HG02981 (cell line): Measurements from ENCODE around the gene APOL2.
A peak's percentile ranks its signal among the peaks of the same experiment; 100 is the strongest.
"Not testable (repeated sequence)": the region's sequence is repeated elsewhere in the genome, so short reads cannot be mapped to it uniquely, and the experiment has no call there.

Experiments
- ATAC-seq: cut with Tn5 transposase; IDR thresholded peaks from one replicate; pipeline ENCODE4 v1.9.1; 2021; ENCODE audit warnings: mild to moderate bottlenecking, moderate library complexity; ENCODE audit not compliant: unreplicated experiment

The APOL2 gene

GRCh38 chr22:36263216-36263673 lies 23.9 kb upstream of the APOL2 start:
- ATAC-seq, result not testable (repeated sequence)

- not testable (repeated sequence) for ATAC-seq
Measured at GRCh38 chr22:36262307-36262706, 23.0 kb upstream of the APOL2 start.

GRCh38 chr22:36261675-36262074 lies 22.3 kb upstream of the APOL2 start:
- not testable (repeated sequence) for ATAC-seq

GRCh38 chr22:36259615-36260300 lies 20.4 kb upstream of the APOL2 start:
- no peak for ATAC-seq

- ATAC-seq, result no peak
Measured at GRCh38 chr22:36258701-36259614, 19.6 kb upstream of the APOL2 start.

- ATAC-seq, result no peak
Measured at GRCh38 chr22:36257948-36258670, 18.8 kb upstream of the APOL2 start.

GRCh38 chr22:36257308-36257707 lies 18.0 kb upstream of the APOL2 start:
- no peak for ATAC-seq

- no peak for ATAC-seq
Measured at GRCh38 chr22:36256478-36256877, 17.2 kb upstream of the APOL2 start.

GRCh38 chr22:36255572-36255971 lies 16.2 kb upstream of the APOL2 start:
- not testable (repeated sequence) for ATAC-seq

- ATAC-seq, result no peak
Measured at GRCh38 chr22:36253523-36254490, 14.5 kb upstream of the APOL2 start.

- ATAC-seq, result peak; percentile 66
Measured at GRCh38 chr22:36252754-36253522, 13.6 kb upstream of the APOL2 start, which contains the start of gene APOL1. Gene APOL1, plus strand, starts transcription at chr22:36253133. Its CDS starts 1,823 bp downstream, at chr22:36254956.

GRCh38 chr22:36251979-36252608 lies 12.8 kb upstream of the APOL2 start:
- not testable (repeated sequence) for ATAC-seq

GRCh38 chr22:36250292-36250960 lies 11.1 kb upstream of the APOL2 start:
- not testable (repeated sequence) for ATAC-seq

- no peak for ATAC-seq
Measured at GRCh38 chr22:36249160-36249559, 9.8 kb upstream of the APOL2 start.

GRCh38 chr22:36247955-36248354 lies 8.6 kb upstream of the APOL2 start:
- no peak for ATAC-seq

- no peak for ATAC-seq
Measured at GRCh38 chr22:36246718-36247117, 7.4 kb upstream of the APOL2 start.

GRCh38 chr22:36245805-36246356 lies 6.6 kb upstream of the APOL2 start:
- ATAC-seq, result no peak
